IgD-negative memory B cell (primary cell): ENCODE results near the gene PRM2. TPM values are rescaled to one million over a fixed set of nuclear protein-coding genes. Genes with fewer than 3 reads are reported as not detected.
A peak's percentile ranks its signal among the peaks of the same experiment; 100 is the strongest.

Source experiments
- H3K27ac Mint-ChIP-seq, 3 donors: one replicate each; pipeline ENCODE4 v1.8.0; 2020 to 2022; ENCODE audit warnings: mild to moderate bottlenecking in 3 of 3, mixed read lengths in 3 of 3, moderate library complexity in 1 of 3
- H3K27me3 Mint-ChIP-seq: one replicate; pipeline ENCODE4 v1.8.0; 2021; ENCODE audit warnings: mixed read lengths
- H3K36me3 Mint-ChIP-seq: one replicate; pipeline ENCODE4 v1.8.0; 2020; ENCODE audit warnings: mild to moderate bottlenecking, mixed read lengths
- H3K4me1 Mint-ChIP-seq, 3 donors: one replicate each; pipeline ENCODE4 v1.8.0; 2020 to 2022; ENCODE audit warnings: mixed read lengths in 3 of 3, mild to moderate bottlenecking in 1 of 3
- H3K4me3 Mint-ChIP-seq, 4 donors: one replicate each; pipeline ENCODE4 v1.8.0; 2020 to 2022; ENCODE audit warnings: mild to moderate bottlenecking in 4 of 4, mixed read lengths in 4 of 4, moderate library complexity in 3 of 4
- H3K9me3 Mint-ChIP-seq, 3 donors: one replicate each; pipeline ENCODE4 v1.8.0; 2020 to 2021; ENCODE audit warnings: mixed read lengths in 3 of 3, mild to moderate bottlenecking in 1 of 3
- polyA plus RNA-seq: library from polyadenylated mRNA; unstranded; fragments of 300-500 nt; fragmentation: Illumina TruSeq; gene quantifications from one replicate; pipeline ENCODE4 v1.2.3, GENCODE V29; 2021

PRM2 gene
- not detected for polyA plus RNA-seq

GRCh38 chr16:11276143-11276895 is at the start of gene PRM2:
Gene PRM2, minus strand, starts transcription at chr16:11276480. Its CDS starts 110 bp downstream, at chr16:11276370.
- Mint-ChIP-seq H3K9me3 (no peaks in the 10 kb centered on the region), H3K4me1 (peaks cover 9 to 11% (median 10%) of the 10 kb centered on the region in 3 donors), H3K4me3 (peak within 1 kb of the TSS in 1 of 4 donors; percentile 32)

GRCh38 chr16:11325404-11326083 is 49.3 kb upstream of the PRM2 start:
- Mint-ChIP-seq H3K4me1 (peaks cover 42 to 48% (median 45%) of the 10 kb centered on the region in 3 donors), H3K27me3 (peaks cover 2% of the 10 kb centered on the region), H3K36me3 (peaks cover 4% of the 10 kb centered on the region), H3K4me3 (peak overlapping the region in 3 of 4 donors; percentile 25 to 71 (median 45)), H3K9me3 (peaks cover 0 to 1% (median 0%) of the 10 kb centered on the region in 3 donors), H3K27ac (peak overlapping the region in 2 of 3 donors; percentile 84 to 85)

More at GRCh38 chr16:11276143-11276895, at the start of gene PRM2:
- Mint-ChIP-seq H3K36me3 (no peaks in the 10 kb centered on the region), H3K27ac (peak within 1 kb of the TSS in 1 of 3 donors; percentile 53), H3K27me3 (peaks cover 7% of the 10 kb centered on the region)

- Mint-ChIP-seq H3K27ac (peak overlapping the region in 1 of 3 donors; percentile 86), H3K4me1 (peaks cover 35 to 39% (median 37%) of the 10 kb centered on the region in 3 donors), H3K36me3 (peaks cover 4% of the 10 kb centered on the region), H3K4me3 (no peak overlapping the region), H3K27me3 (peaks cover 2% of the 10 kb centered on the region), H3K9me3 (peaks cover 0 to 1% (median 0%) of the 10 kb centered on the region in 3 donors)
These were observed 47.5 kb upstream of the PRM2 start for GRCh38 chr16:11323551-11324336.

GRCh38 chr16:11322823-11323222 is 46.5 kb upstream of the PRM2 start:
- Mint-ChIP-seq H3K36me3 (peaks cover 4% of the 10 kb centered on the region), H3K4me3 (peak overlapping the region in 1 of 4 donors; percentile 28), H3K9me3 (peaks cover 0 to 1% (median 0%) of the 10 kb centered on the region in 3 donors), H3K27ac (peak overlapping the region in 2 of 3 donors; percentile 8 to 71), H3K4me1 (peaks cover 29 to 31% (median 29%) of the 10 kb centered on the region in 3 donors), H3K27me3 (peaks cover 2% of the 10 kb centered on the region)

- Mint-ChIP-seq H3K4me1 (peaks cover 18 to 27% (median 20%) of the 10 kb centered on the region in 3 donors), H3K36me3 (no peaks in the 10 kb centered on the region), H3K27me3 (peaks cover 3% of the 10 kb centered on the region), H3K9me3 (no peaks in the 10 kb centered on the region), H3K4me3 (no peak overlapping the region), H3K27ac (no peak overlapping the region)
These were observed 45.4 kb upstream of the PRM2 start for GRCh38 chr16:11321662-11322061.

GRCh38 chr16:11320170-11320569 is 43.9 kb upstream of the PRM2 start:
- Mint-ChIP-seq H3K27ac (no peak overlapping the region), H3K4me3 (no peak overlapping the region), H3K9me3 (no peaks in the 10 kb centered on the region), H3K27me3 (peaks cover 1% of the 10 kb centered on the region), H3K4me1 (peaks cover 9 to 17% (median 15%) of the 10 kb centered on the region in 3 donors), H3K36me3 (no peaks in the 10 kb centered on the region)

GRCh38 chr16:11319529-11320146 is 43.4 kb upstream of the PRM2 start:
- H3K4me1 Mint-ChIP-seq, result peaks cover 7 to 14% (median 12%) of the 10 kb centered on the region in 3 donors

GRCh38 chr16:11318817-11319216 is 42.5 kb upstream of the PRM2 start:
- peak overlapping the region in 2 of 3 donors; percentile 58 to 89 for H3K27ac Mint-ChIP-seq
- peaks cover 9 to 16% (median 13%) of the 10 kb centered on the region in 3 donors for H3K4me1 Mint-ChIP-seq
- H3K9me3 Mint-ChIP-seq, result no peaks in the 10 kb centered on the region
- peaks cover 1% of the 10 kb centered on the region for H3K27me3 Mint-ChIP-seq
- no peaks in the 10 kb centered on the region for H3K36me3 Mint-ChIP-seq
- H3K4me3 Mint-ChIP-seq, result peak overlapping the region in 1 of 4 donors; percentile 83

More at GRCh38 chr16:11319529-11320146, 43.4 kb upstream of the PRM2 start:
- Mint-ChIP-seq H3K9me3 (no peaks in the 10 kb centered on the region), H3K36me3 (no peaks in the 10 kb centered on the region), H3K4me3 (no peak overlapping the region), H3K27me3 (peaks cover 1% of the 10 kb centered on the region), H3K27ac (peak overlapping the region in 1 of 3 donors; percentile 58)

GRCh38 chr16:11316331-11317015 is 40.2 kb upstream of the PRM2 start:
- peaks cover 26 to 31% (median 29%) of the 10 kb centered on the region in 3 donors for H3K4me1 Mint-ChIP-seq
- peak overlapping the region in 1 of 4 donors; percentile 50 for H3K4me3 Mint-ChIP-seq

GRCh38 chr16:11315510-11315909 is 39.2 kb upstream of the PRM2 start:
- H3K4me1 Mint-ChIP-seq, result peaks cover 32 to 38% (median 36%) of the 10 kb centered on the region in 3 donors
- no peak overlapping the region for H3K27ac Mint-ChIP-seq
- no peaks in the 10 kb centered on the region for H3K9me3 Mint-ChIP-seq
- H3K4me3 Mint-ChIP-seq, result no peak overlapping the region
- H3K27me3 Mint-ChIP-seq, result peaks cover 5% of the 10 kb centered on the region
- no peaks in the 10 kb centered on the region for H3K36me3 Mint-ChIP-seq

More at GRCh38 chr16:11316331-11317015, 40.2 kb upstream of the PRM2 start:
- Mint-ChIP-seq H3K27ac (peak overlapping the region in 2 of 3 donors; percentile 80 to 86), H3K9me3 (no peaks in the 10 kb centered on the region), H3K27me3 (peaks cover 5% of the 10 kb centered on the region), H3K36me3 (no peaks in the 10 kb centered on the region)

- Mint-ChIP-seq H3K36me3 (no peaks in the 10 kb centered on the region), H3K4me3 (no peak overlapping the region), H3K27me3 (peaks cover 5% of the 10 kb centered on the region), H3K4me1 (peaks cover 37 to 46% (median 44%) of the 10 kb centered on the region in 3 donors), H3K27ac (peak overlapping the region in 2 of 3 donors; percentile 14 to 43), H3K9me3 (no peaks in the 10 kb centered on the region)
These were observed 38.1 kb upstream of the PRM2 start for GRCh38 chr16:11314309-11314894.

GRCh38 chr16:11313493-11314308 is 37.4 kb upstream of the PRM2 start:
- no peaks in the 10 kb centered on the region for H3K36me3 Mint-ChIP-seq
- H3K9me3 Mint-ChIP-seq, result no peaks in the 10 kb centered on the region
- no peak overlapping the region for H3K4me3 Mint-ChIP-seq
- peak overlapping the region in 2 of 3 donors; percentile 64 to 89 for H3K27ac Mint-ChIP-seq
- peaks cover 5% of the 10 kb centered on the region for H3K27me3 Mint-ChIP-seq
- H3K4me1 Mint-ChIP-seq, result peaks cover 35 to 47% (median 46%) of the 10 kb centered on the region in 3 donors
